Motor neuron (in vitro differentiated cells): ENCODE results near the gene CLK2. TPM values are rescaled to one million over a fixed set of nuclear protein-coding genes. Genes with fewer than 3 reads are reported as not detected.
"Not testable (repeated sequence)": the region's sequence is repeated elsewhere in the genome, so short reads cannot be mapped to it uniquely, and the experiment has no call there.

ENCODE experiments used
- ATAC-seq, 8 experiments: fragments of 200-7000 bp; cut with Tn5 transposase; replicated peaks in 6 of 8; 2 replicates each; pipeline ENCODE4 v1.8.0; 2021; ENCODE audit warnings: mild to moderate bottlenecking in 8 of 8, moderate library complexity in 8 of 8
- H3K27ac ChIP-seq, 2 donors: fragments of 250-450 bp; sonication (Bioruptor Pico); 2 replicates each; pipeline ENCODE4 v1.9.0; 2021; ENCODE audit warnings: antibody characterized with exemption in 2 of 2, mild to moderate bottlenecking in 2 of 2, moderate library complexity in 1 of 2
- H3K4me1 ChIP-seq, 2 donors: fragments of 250-450 bp; sonication (Bioruptor Pico); replicated peaks in 1 of 2; 2 replicates each; pipeline ENCODE4 v1.6.1; 2021; ENCODE audit warnings: antibody characterized with exemption in 2 of 2, mild to moderate bottlenecking in 2 of 2, moderate library complexity in 1 of 2
- H3K4me3 ChIP-seq, 5 donors: fragments of 250-450 bp; sonication (Bioruptor Pico); 2 replicates each; pipeline ENCODE4 v1.9.0; 2021; ENCODE audit warnings: antibody characterized with exemption in 5 of 5, mild to moderate bottlenecking in 5 of 5, moderate library complexity in 4 of 5
- WGBS, 10 experiments: fragments of 450-650 bp; shearing (Covaris generic); methylation state at CpG; one replicate each; pipeline ENCODE4 v1.0.0; 2022; 5-methylcytosine and 5-hydroxymethylcytosine counted together
- in situ Hi-C, 9 experiments: fragments of 400-800 bp; cut with MboI; loops; one replicate each; pipeline ENCODE4 v1.15.0; 2021; ENCODE audit warnings: low sequenced_read_pairs in 9 of 9, low pct_unique_long_range_greater_than_20kb in 2 of 9; ENCODE audit not compliant: unreplicated experiment in 9 of 9
- total RNA-seq, 8 experiments: library from RNA; unstranded; fragments of 300-600 nt; gene quantifications; 2 replicates each; pipeline versions ENCODE4 v1.2.3 to v1.2.4, GENCODE V29; 2022

Gene CLK2
- total RNA-seq, 8 experiments from 2014 or later = 25.4 to 103 (median 48.0) TPM

- peak overlapping the region; percentile 43 to 47 (median 45) for H3K4me3 ChIP-seq
- ATAC-seq = peak; percentile 49 to 63 (median 56)
- WGBS, 10 experiments = 0 to 3% (median 0%) methylated on average over 1 to 18 of the region's 19 CpGs; no CpG with 5 or more reads in 3 of the 10 experiments
- H3K27ac ChIP-seq = peak overlapping the region; percentile 40 to 69
- H3K4me1 ChIP-seq = peaks cover 17 to 18% of the 10 kb centered on the region in 2 donors
- in situ Hi-C loops = no loop called here
These were observed 46.4 kb downstream of the CLK2 start for GRCh38 chr1:155226910-155227260.

- WGBS, 10 experiments = 0 to 13% (median 0%) methylated on average over 1 to 7 of the region's 7 CpGs; no CpG with 5 or more reads in 1 of the 10 experiments
- peak; percentile 19 to 52 (median 36) for ATAC-seq
- peak overlapping the region; percentile 40 to 69 for H3K27ac ChIP-seq
- H3K4me3 ChIP-seq = peak overlapping the region; percentile 43 to 47 (median 45)
- in situ Hi-C loops = no loop called here
- H3K4me1 ChIP-seq = peaks cover 17 to 18% of the 10 kb centered on the region in 2 donors
These were observed 47.0 kb downstream of the CLK2 start for GRCh38 chr1:155226188-155226909.

DNA sequence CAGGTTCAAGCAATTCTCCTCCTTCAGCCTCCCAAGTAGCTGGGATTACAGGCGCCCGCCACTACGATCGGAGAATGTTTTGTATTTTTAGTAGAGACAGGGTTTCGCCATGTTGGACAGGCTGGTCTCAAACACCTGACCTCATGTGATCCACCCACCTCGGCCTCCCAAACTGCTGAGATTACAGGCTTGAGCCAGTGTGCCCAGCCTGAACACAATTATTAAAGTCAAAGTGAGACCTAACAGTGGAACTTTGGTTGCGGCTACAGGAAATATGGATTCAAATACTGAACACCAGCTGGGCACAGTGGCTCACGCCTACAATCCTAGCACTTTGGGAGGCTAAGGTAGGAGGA lies 47.9 kb downstream of the CLK2 start:
- 90 to 100% (median 99%) methylated on average over 1 to 8 of the region's 8 CpGs; no CpG with 5 or more reads in 2 of the 10 experiments for WGBS, 10 experiments
- H3K4me3 ChIP-seq, ATAC-seq, in situ Hi-C loops, H3K27ac ChIP-seq: not testable (repeated sequence)
- H3K4me1 ChIP-seq = peaks cover 17 to 18% of the 10 kb centered on the region in 2 donors

- in situ Hi-C loops = no loop called here
- H3K4me1 ChIP-seq = peaks cover 24% of the 10 kb centered on the region in 2 donors
- H3K4me3 ChIP-seq = no peak overlapping the region
- 83 to 100% (median 95%) methylated on average over 1 to 7 of the region's 7 CpGs; no CpG with 5 or more reads in 3 of the 10 experiments for WGBS, 10 experiments
- no peak overlapping the region for H3K27ac ChIP-seq
- ATAC-seq = no peak
These were observed 50.3 kb downstream of the CLK2 start for GRCh38 chr1:155223047-155223446.

- H3K27ac ChIP-seq, ATAC-seq, in situ Hi-C loops: not testable (repeated sequence)
These were observed 52.9 kb downstream of the CLK2 start for GRCh38 chr1:155220211-155220965.

DNA sequence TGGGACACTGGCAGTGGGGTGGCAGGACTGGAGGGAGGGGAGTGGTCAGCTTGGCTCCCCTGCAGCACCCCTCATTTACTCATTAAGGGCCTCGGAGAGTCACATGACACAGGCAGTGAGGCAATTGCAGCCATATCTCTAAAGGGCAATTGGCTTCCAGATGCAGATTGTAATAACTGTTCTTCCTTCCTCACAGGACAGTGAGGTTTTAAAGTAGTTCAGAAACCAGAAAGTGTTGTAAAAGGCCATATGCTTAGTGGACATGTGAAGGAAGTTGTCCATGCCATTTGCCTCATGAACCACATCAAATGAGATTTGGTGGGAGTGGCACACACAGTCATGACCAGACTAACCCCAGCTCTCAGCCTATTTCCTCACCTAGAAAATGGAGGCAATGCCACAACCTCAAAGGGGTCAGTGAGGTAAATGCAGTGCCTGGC lies 53.7 kb downstream of the CLK2 start:
- H3K4me1 ChIP-seq = peaks cover 13 to 14% of the 10 kb centered on the region in 2 donors
- WGBS, 10 experiments = 0 to 30% methylated on average over 1 of the region's 1 CpG; no CpG with 5 or more reads in 8 of the 10 experiments
- H3K4me3 ChIP-seq = no peak overlapping the region
- peak overlapping the region in 1 of 2 donors; percentile 7 for H3K27ac ChIP-seq
- in situ Hi-C loops = no loop called here
- peak in 6 of 8 experiments; percentile 25 to 66 (median 58) for ATAC-seq

More at GRCh38 chr1:155220211-155220965, 52.9 kb downstream of the CLK2 start:
- WGBS, 10 experiments = 40 to 100% (median 95%) methylated on average over 1 to 10 of the region's 10 CpGs; no CpG with 5 or more reads in 3 of the 10 experiments
- H3K4me3 ChIP-seq = not testable (repeated sequence)
- H3K4me1 ChIP-seq = peaks cover 14 to 15% of the 10 kb centered on the region in 2 donors

GRCh38 chr1:155218854-155219591 lies 54.3 kb downstream of the CLK2 start:
- peak overlapping the region in 2 of 5 donors; percentile 8 to 17 for H3K4me3 ChIP-seq
- peak; percentile 35 to 76 (median 69) for ATAC-seq
- in situ Hi-C loops = no loop called here
- peak overlapping the region in 1 of 2 donors; percentile 7 for H3K27ac ChIP-seq
- WGBS, 10 experiments = 5 to 67% (median 48%) methylated on average over 1 to 7 of the region's 7 CpGs
- peaks cover 13 to 14% of the 10 kb centered on the region in 2 donors for H3K4me1 ChIP-seq

- ATAC-seq, in situ Hi-C loops, H3K27ac ChIP-seq, H3K4me3 ChIP-seq: not testable (repeated sequence)
- H3K4me1 ChIP-seq = peaks cover 11 to 15% of the 10 kb centered on the region in 2 donors
- no CpG with 5 or more reads among the region's 10 CpGs for WGBS, 10 experiments
These were observed 58.6 kb downstream of the CLK2 start for GRCh38 chr1:155214702-155215101.

Other genes with a start within 250 kb of the CLK2 start
- gene DCST2, start 239.7 kb downstream of the CLK2 start, total RNA-seq = 1 to 10 TPM in 2 of 8 experiments, under 1 TPM in 5, not detected in 1; 0.22 to 2.8 (median 0.78) TPM
- under 1 TPM in 2 of 8 experiments, not detected in 6; 0.16 to 1.00 TPM for gene DCST1, start 239.7 kb downstream of the CLK2 start, total RNA-seq
- 10 to 100 TPM; 15.7 to 76.9 (median 28.1) TPM for gene ADAM15, start 222.2 kb downstream of the CLK2 start, total RNA-seq
- gene EFNA4, start 209.8 kb downstream of the CLK2 start, total RNA-seq = 10 to 100 TPM in 2 of 8 experiments, 1 to 10 TPM in 6; 5.4 to 10.9 (median 7.7) TPM
- 10 to 100 TPM in 5 of 8 experiments, 1 to 10 TPM in 2, under 1 TPM in 1; 0.71 to 53.7 (median 27.8) TPM for gene EFNA3, start 194.7 kb downstream of the CLK2 start, total RNA-seq
- 10 to 100 TPM in 2 of 8 experiments, 1 to 10 TPM in 5, under 1 TPM in 1; 0.92 to 61.0 (median 1.6) TPM for gene EFNA1, start 145.6 kb downstream of the CLK2 start, total RNA-seq
- 10 to 100 TPM; 11.7 to 54.8 (median 18.9) TPM for gene SLC50A1, start 137.7 kb downstream of the CLK2 start, total RNA-seq
- 100 to 1,000 TPM in 4 of 8 experiments, 10 to 100 TPM in 4; 54.1 to 173 (median 119) TPM for gene DPM3, start 133.0 kb downstream of the CLK2 start, total RNA-seq
- 100 to 1,000 TPM; 166 to 272 (median 202) TPM for gene KRTCAP2, start 100.2 kb downstream of the CLK2 start, total RNA-seq
- 10 to 100 TPM in 4 of 8 experiments, 1 to 10 TPM in 2, under 1 TPM in 2; 0.20 to 20.2 (median 11.4) TPM for gene TRIM46, start 99.7 kb downstream of the CLK2 start, total RNA-seq
- gene THBS3, start 65.6 kb downstream of the CLK2 start, total RNA-seq = 10 to 100 TPM; 12.4 to 51.2 (median 21.0) TPM
- 10 to 100 TPM; 32.9 to 65.0 (median 44.2) TPM for gene MTX1, start 64.8 kb downstream of the CLK2 start, total RNA-seq
- gene ENTREP3, start 18.0 kb downstream of the CLK2 start, total RNA-seq = 10 to 100 TPM in 6 of 8 experiments, 1 to 10 TPM in 2; 5.5 to 38.6 (median 22.6) TPM
- 100 to 1,000 TPM in 3 of 8 experiments, 10 to 100 TPM in 5; 52.0 to 115 (median 80.0) TPM for gene SCAMP3, start 11.1 kb downstream of the CLK2 start, total RNA-seq
- gene HCN3, start 4.0 kb upstream of the CLK2 start, total RNA-seq = 10 to 100 TPM in 5 of 8 experiments, 1 to 10 TPM in 2, under 1 TPM in 1; 0.76 to 33.4 (median 12.1) TPM
- 1 to 10 TPM in 1 of 8 experiments, under 1 TPM in 7; 0.07 to 1.1 (median 0.17) TPM for gene PKLR, start 27.9 kb upstream of the CLK2 start, total RNA-seq
- 100 to 1,000 TPM in 7 of 8 experiments, 10 to 100 TPM in 1; 93.5 to 448 (median 218) TPM for gene FDPS, start 35.4 kb upstream of the CLK2 start, total RNA-seq
- gene RUSC1, start 47.4 kb upstream of the CLK2 start, total RNA-seq = 10 to 100 TPM in 7 of 8 experiments, 1 to 10 TPM in 1; 8.4 to 92.6 (median 49.8) TPM